Breast epithelium (tissue), 4 donors: ENCODE measurements around the gene EIF1AX. TPM values are rescaled to one million over a fixed set of nuclear protein-coding genes. Genes with fewer than 3 reads are reported as not detected.
"Not testable (repeated sequence)": the region's sequence is repeated elsewhere in the genome, so short reads cannot be mapped to it uniquely, and the experiment has no call there.

Experiments
- DNase-seq, 2 donors: peaks; one replicate each; pipeline ENCODE4 v3.0.0-alpha.2; 2019; ENCODE audit warnings: low spot score in 2 of 2
- H3K27ac ChIP-seq, 2 donors: fragments of 200-600 bp; sonication (generic) in 1 of 2; one replicate each; pipeline ENCODE4 v1.5.1; 2016 to 2019; ENCODE audit warnings: mild to moderate bottlenecking in 1 of 2
- H3K27me3 ChIP-seq, 2 donors: fragments of 200-600 bp; sonication (generic) in 1 of 2; one replicate each; pipeline versions ENCODE4 v1.5.1 to v1.6.0; 2017 to 2019; ENCODE audit warnings: control low read depth in 1 of 2, mild to moderate bottlenecking in 1 of 2
- H3K36me3 ChIP-seq: fragments of 200-600 bp; one replicate; pipeline ENCODE4 v1.5.1; 2019
- H3K4me1 ChIP-seq, 2 donors: fragments of 200-600 bp; sonication (generic); one replicate each; pipeline ENCODE4 v1.5.1; 2016 to 2019; ENCODE audit warnings: control low read depth in 1 of 2
- H3K4me3 ChIP-seq, 3 donors: fragments of 200-600 bp; sonication (generic); 1 replicate in 2 of 3; 2 replicates in 1 of 3; pipeline ENCODE4 v1.5.1; 2016 to 2019; ENCODE audit warnings: mild to moderate bottlenecking in 3 of 3, moderate library complexity in 2 of 3
- H3K9me3 ChIP-seq, 2 donors: fragments of 200-600 bp; sonication (generic) in 1 of 2; one replicate each; pipeline ENCODE4 v1.5.1; 2016 to 2019; ENCODE audit warnings: control low read depth in 1 of 2
- POLR2A ChIP-seq: fragments of 450-650 bp; IDR thresholded peaks from one replicate; pipeline ENCODE4 v1.6.1; 2016; ENCODE audit warnings: antibody characterized with exemption, mild to moderate bottlenecking, moderate library complexity
- POLR2AphosphoS5 ChIP-seq, 3 donors: sonication (generic); formaldehyde crosslinking; IDR thresholded peaks; one replicate each; pipeline ENCODE4 v1.6.1; 2017; ENCODE audit warnings: antibody characterized with exemption in 3 of 3
- intact Hi-C: fragments of 100-400 bp; cut with DNase I; formaldehyde crosslinking; loops from one replicate; pipeline ENCODE4 v1.15.1; 2023; ENCODE audit warnings: low total_unique reads
- total RNA-seq, 3 donors: library from RNA; depleted of rRNA; stranded (reverse); fragments of >200 nt; gene quantifications; one replicate each; pipeline ENCODE4 v1.1.0, GENCODE V29; 2016
- TF ChIP-seq, protein P1 (sequence below), 3 donors: fragments of 450-650 bp; IDR thresholded peaks; one replicate each; pipeline ENCODE4 v1.5.1; 2016 to 2017; ENCODE audit warnings: antibody characterized with exemption in 3 of 3, mild to moderate bottlenecking in 3 of 3, moderate library complexity in 3 of 3

Gene EIF1AX
- total RNA-seq, 3 donors from 2014 or later = 34.1 to 66.6 (median 52.4) TPM

DNA sequence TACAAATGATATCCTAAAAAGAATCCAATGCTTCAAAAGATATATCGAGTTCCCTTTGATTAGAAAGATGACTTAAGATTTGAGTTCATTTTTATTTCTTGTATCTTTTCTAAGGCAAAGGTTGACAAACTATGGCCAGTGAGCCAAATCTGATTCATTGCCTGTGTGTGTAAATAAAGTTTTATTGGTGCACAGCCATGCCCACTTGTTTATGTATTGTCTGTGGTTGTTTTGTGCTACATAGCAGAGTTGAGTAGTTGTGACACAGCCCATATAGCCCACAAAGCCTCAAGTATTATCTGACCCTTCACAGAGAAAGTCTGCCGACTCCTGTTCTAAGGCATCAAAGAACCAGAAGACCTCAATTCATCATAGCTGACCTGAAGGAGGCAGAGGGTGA is 32.2 kb upstream of the EIF1AX start:
- no peak for TF ChIP-seq POLR2AphosphoS5 (IDR thresholded peaks at IDR 0.05)
- TF ChIP-seq POLR2A = no peak
- TF ChIP-seq, protein P1, sequence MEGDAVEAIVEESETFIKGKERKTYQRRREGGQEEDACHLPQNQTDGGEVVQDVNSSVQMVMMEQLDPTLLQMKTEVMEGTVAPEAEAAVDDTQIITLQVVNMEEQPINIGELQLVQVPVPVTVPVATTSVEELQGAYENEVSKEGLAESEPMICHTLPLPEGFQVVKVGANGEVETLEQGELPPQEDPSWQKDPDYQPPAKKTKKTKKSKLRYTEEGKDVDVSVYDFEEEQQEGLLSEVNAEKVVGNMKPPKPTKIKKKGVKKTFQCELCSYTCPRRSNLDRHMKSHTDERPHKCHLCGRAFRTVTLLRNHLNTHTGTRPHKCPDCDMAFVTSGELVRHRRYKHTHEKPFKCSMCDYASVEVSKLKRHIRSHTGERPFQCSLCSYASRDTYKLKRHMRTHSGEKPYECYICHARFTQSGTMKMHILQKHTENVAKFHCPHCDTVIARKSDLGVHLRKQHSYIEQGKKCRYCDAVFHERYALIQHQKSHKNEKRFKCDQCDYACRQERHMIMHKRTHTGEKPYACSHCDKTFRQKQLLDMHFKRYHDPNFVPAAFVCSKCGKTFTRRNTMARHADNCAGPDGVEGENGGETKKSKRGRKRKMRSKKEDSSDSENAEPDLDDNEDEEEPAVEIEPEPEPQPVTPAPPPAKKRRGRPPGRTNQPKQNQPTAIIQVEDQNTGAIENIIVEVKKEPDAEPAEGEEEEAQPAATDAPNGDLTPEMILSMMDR (IDR thresholded peaks at IDR 0.05) = no peak
- no peaks in the 10 kb centered on the region for H3K4me1 ChIP-seq
- no peaks in the 10 kb centered on the region for H3K36me3 ChIP-seq

DNA sequence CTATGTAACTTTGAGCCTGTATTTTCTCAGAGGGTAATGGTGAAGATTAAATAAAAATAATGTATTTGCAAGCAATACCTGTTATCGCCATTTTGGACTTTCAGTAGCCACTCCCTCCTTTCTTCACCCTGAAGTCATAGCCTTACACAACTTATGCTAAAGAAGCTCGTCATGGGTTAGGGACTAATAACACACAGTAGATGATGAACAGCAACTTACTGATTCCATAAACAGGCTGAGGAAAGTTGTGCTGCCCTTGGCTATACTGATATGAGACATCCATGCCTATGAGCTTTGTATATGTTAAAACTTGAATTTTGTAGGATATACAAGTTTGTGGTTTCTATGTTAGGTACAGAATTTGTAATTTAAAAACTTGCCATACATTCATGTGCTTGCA is 31.7 kb upstream of the EIF1AX start:
- Histone ChIP-seq H3K4me1 (no peaks in the 10 kb centered on the region), H3K4me3 (no peak overlapping the region), H3K9me3 (no peaks in the 10 kb centered on the region), H3K27me3 (peaks cover 0 to 14% of the 10 kb centered on the region in 2 donors), H3K36me3 (no peaks in the 10 kb centered on the region), H3K27ac (no peak overlapping the region)
- intact Hi-C loops = no loop called here
- DNase-seq = no peak
- TF ChIP-seq, protein P1 (IDR thresholded peaks at IDR 0.05) = no peak

More for the DNA sequence above, 32.2 kb upstream of the EIF1AX start:
- H3K27ac ChIP-seq = no peak overlapping the region
- intact Hi-C loops = no loop called here
- no peak overlapping the region for H3K4me3 ChIP-seq
- no peak for DNase-seq
- peaks cover 0 to 14% of the 10 kb centered on the region in 2 donors for H3K27me3 ChIP-seq
- no peaks in the 10 kb centered on the region for H3K9me3 ChIP-seq

DNA sequence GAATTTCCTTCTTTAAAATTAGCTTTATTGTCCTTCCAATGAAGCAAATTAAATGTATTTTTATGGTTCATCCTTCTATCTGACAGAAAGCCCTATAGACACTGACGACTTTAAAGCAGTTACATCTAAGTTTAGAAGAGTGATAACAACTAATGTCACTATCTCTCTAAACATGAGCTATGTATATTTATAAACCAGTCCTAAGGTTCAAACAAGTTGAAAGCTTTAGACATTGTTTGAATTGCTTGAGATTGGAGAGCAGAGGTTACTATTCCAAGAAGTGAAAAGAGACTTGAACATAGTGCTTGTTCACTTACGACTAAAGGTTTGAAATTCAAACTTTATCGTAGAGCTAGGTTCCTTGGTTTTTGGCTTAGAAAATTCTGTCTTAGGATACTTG is 30.2 kb upstream of the EIF1AX start:
- DNase-seq = no peak
- Histone ChIP-seq H3K27ac (no peak overlapping the region), H3K4me1 (no peaks in the 10 kb centered on the region), H3K4me3 (no peak overlapping the region), H3K36me3 (no peaks in the 10 kb centered on the region), H3K27me3 (peaks cover 0 to 19% of the 10 kb centered on the region in 2 donors), H3K9me3 (no peaks in the 10 kb centered on the region)
- intact Hi-C loops = no loop called here
- TF ChIP-seq, protein P1 (IDR thresholded peaks at IDR 0.05) = no peak
- TF ChIP-seq POLR2AphosphoS5 (IDR thresholded peaks at IDR 0.05) = no peak
- no peak for TF ChIP-seq POLR2A

DNA sequence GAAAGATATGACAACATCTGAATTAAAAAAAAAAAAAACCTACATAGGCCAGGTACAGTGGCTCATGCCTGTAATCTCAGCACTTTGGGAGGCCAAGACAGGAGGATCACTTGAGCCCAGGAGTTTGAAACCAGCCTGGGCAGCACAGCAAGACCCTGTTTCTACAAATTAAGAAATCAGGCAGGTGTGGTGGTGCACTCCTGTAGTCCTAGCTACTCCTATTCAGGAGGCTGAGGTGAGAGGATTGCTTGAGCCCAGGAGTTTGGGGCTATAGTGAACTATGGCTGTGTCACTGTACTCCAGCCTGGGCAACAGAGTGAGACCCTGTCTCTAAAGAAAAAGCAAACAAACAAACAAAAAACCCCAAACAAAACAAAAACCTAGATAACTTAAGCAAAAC is 20.9 kb upstream of the EIF1AX start:
- H3K36me3 ChIP-seq, H3K4me3 ChIP-seq, H3K4me1 ChIP-seq, H3K9me3 ChIP-seq, H3K27ac ChIP-seq, DNase-seq, intact Hi-C loops: not testable (repeated sequence)
- H3K27me3 ChIP-seq = peaks cover 0 to 26% of the 10 kb centered on the region in 2 donors

DNA sequence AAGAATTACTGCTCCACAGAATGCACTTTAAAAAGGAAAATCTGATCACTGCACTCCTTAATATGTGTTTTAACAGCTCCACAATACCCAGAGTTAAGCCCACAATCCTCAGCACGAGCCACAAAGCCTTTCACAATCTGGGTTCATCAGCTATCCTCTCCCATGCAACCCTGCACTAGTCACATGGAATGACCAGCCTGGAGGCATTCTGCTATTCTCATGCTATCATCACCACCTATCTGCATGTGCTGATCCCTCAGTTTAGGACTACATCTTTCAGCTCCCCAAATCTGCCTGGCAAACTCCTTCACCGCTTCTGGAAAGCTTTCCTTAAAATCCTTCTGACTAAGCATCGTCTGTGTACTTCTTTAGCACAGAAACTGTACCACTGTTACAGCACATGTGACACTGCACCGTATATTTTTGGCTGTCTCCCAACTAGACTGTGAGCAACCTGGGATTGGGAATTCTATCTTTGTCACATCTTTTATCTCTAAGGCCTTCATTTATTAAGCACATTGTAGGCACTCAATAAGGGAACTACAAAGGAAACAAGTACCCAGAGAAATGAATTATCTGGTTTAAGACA is 18.3 kb upstream of the EIF1AX start:
- Histone ChIP-seq H3K4me3 (no peak overlapping the region), H3K27ac (no peak overlapping the region), H3K36me3 (no peaks in the 10 kb centered on the region), H3K9me3 (no peaks in the 10 kb centered on the region), H3K27me3 (peaks cover 0 to 34% of the 10 kb centered on the region in 2 donors), H3K4me1 (no peaks in the 10 kb centered on the region)
- TF ChIP-seq, protein P1 (IDR thresholded peaks at IDR 0.05) = no peak
- TF ChIP-seq POLR2A (no peak), POLR2AphosphoS5 (IDR thresholded peaks at IDR 0.05) (no peak)
- intact Hi-C loops = no loop called here
- no peak for DNase-seq

DNA sequence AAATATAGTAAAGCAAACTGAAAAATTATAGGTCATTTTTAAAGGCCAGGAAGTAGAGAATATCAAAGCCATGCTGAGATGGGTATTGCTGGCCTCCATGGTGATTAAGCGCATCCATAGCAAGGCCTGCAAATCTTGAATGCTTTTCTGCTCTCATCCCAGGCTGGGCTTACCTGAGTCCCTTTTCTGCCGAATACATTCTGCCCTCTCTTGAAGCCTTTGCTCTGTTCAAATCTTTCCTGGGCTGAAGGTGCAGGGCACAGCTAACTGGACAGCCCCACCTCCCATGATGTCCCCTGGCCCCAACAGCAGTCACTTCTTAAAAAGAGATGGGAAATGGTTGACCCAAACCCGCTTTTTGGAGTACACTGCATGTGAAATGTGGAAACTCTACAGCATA is 10.1 kb upstream of the EIF1AX start:
- Histone ChIP-seq H3K27ac (no peak overlapping the region), H3K27me3 (peaks cover 0 to 17% of the 10 kb centered on the region in 2 donors), H3K4me1 (no peaks in the 10 kb centered on the region), H3K4me3 (no peak overlapping the region), H3K9me3 (no peaks in the 10 kb centered on the region), H3K36me3 (no peaks in the 10 kb centered on the region)
- no peak for DNase-seq
- intact Hi-C loops = no loop called here
- TF ChIP-seq POLR2AphosphoS5 (IDR thresholded peaks at IDR 0.05) = no peak
- TF ChIP-seq, protein P1 (IDR thresholded peaks at IDR 0.05) = no peak
- TF ChIP-seq POLR2A = no peak
